GM23338 (cell line): ENCODE data around the gene UBA3. TPM values are rescaled to one million over a fixed set of nuclear protein-coding genes. Genes with fewer than 3 reads are reported as not detected.
A peak's percentile ranks its signal among the peaks of the same experiment; 100 is the strongest.

ENCODE experiments used
- ATAC-seq: fragments of 200-7000 bp; cut with Tn5 transposase; 3 replicates; pipeline ENCODE4 v1.9.1; 2020
- DNase-seq: peaks from one replicate; pipeline ENCODE4 v3.0.0-alpha.2; 2015; ENCODE audit warnings: low spot score
- H2AFZ ChIP-seq: fragments of 200-600 bp; sonication (generic); 2 replicates; pipeline ENCODE4 v1.8.0; 2016; ENCODE audit warnings: antibody characterized with exemption, mild to moderate bottlenecking, moderate library complexity
- H3F3A ChIP-seq: fragments of 200-600 bp; sonication (generic); replicated peaks from 2 replicates; pipeline ENCODE4 v1.8.0; 2017; ENCODE audit warnings: antibody characterized with exemption, mixed run types, low read depth
- H3K27ac ChIP-seq: fragments of 200-600 bp; sonication (generic); 2 replicates; pipeline ENCODE4 v1.6.1; 2016; ENCODE audit warnings: low read depth
- H3K27me3 ChIP-seq: fragments of 200-600 bp; sonication (generic); 2 replicates; pipeline ENCODE4 v1.8.0; 2016; ENCODE audit warnings: mild to moderate bottlenecking, mixed run types, moderate library complexity; ENCODE audit not compliant: insufficient read depth
- H3K36me3 ChIP-seq: fragments of 200-600 bp; sonication (generic); 2 replicates; pipeline ENCODE4 v1.8.0; 2016; ENCODE audit warnings: mild to moderate bottlenecking; ENCODE audit not compliant: insufficient read depth
- H3K4me1 ChIP-seq: fragments of 200-600 bp; sonication (generic); 2 replicates; pipeline ENCODE4 v1.8.0; 2016; ENCODE audit warnings: mild to moderate bottlenecking, moderate library complexity; ENCODE audit not compliant: insufficient read depth
- H3K4me2 ChIP-seq: fragments of 200-600 bp; sonication (generic); 2 replicates; pipeline ENCODE4 v1.7.1; 2017; ENCODE audit warnings: mixed run types
- H3K4me3 ChIP-seq: fragments of 200-600 bp; sonication (generic); 2 replicates; pipeline ENCODE4 v1.6.1; 2016; ENCODE audit warnings: mixed run types
- H3K79me2 ChIP-seq: fragments of 200-600 bp; sonication (generic); replicated peaks from 2 replicates; pipeline ENCODE4 v1.8.0; 2017; ENCODE audit warnings: mild to moderate bottlenecking; ENCODE audit not compliant: insufficient read depth
- H3K9me2 ChIP-seq: fragments of 200-600 bp; sonication (generic); 2 replicates; pipeline ENCODE4 v1.8.0; 2017; ENCODE audit not compliant: insufficient read depth
- H4K20me1 ChIP-seq: fragments of 200-600 bp; sonication (generic); replicated peaks from 2 replicates; pipeline ENCODE4 v1.8.0; 2017; ENCODE audit warnings: mild to moderate bottlenecking; ENCODE audit not compliant: insufficient read depth
- H3K27ac Mint-ChIP-seq: 2 replicates; pipeline ENCODE4 v1.8.0; 2020; ENCODE audit warnings: inconsistent platforms, mild to moderate bottlenecking, moderate library complexity, mixed read lengths
- H3K27me3 Mint-ChIP-seq: 3 replicates; pipeline ENCODE4 v1.8.0; 2022; ENCODE audit warnings: low read depth, mild to moderate bottlenecking, moderate library complexity, mixed read lengths, inconsistent platforms; ENCODE audit not compliant: insufficient read depth, poor library complexity
- H3K36me3 Mint-ChIP-seq: 3 replicates; pipeline ENCODE4 v1.8.0; 2021; ENCODE audit warnings: low read depth, mild to moderate bottlenecking, inconsistent platforms, moderate library complexity, mixed read lengths
- H3K4me1 Mint-ChIP-seq: 3 replicates; pipeline ENCODE4 v1.8.0; 2020; ENCODE audit warnings: mild to moderate bottlenecking, inconsistent platforms, mixed read lengths
- H3K4me3 Mint-ChIP-seq: 3 replicates; pipeline ENCODE4 v1.8.0; 2021; ENCODE audit warnings: moderate library complexity, mild to moderate bottlenecking, inconsistent platforms, mixed read lengths
- H3K9me3 Mint-ChIP-seq: 3 replicates; pipeline ENCODE4 v1.8.0; 2020; ENCODE audit warnings: moderate library complexity, mild to moderate bottlenecking, inconsistent platforms, mixed read lengths
- CREB1 ChIP-seq: fragments of 250-450 bp; sonication (Bioruptor Pico); IDR thresholded peaks from 2 replicates; pipeline ENCODE4 v1.5.0; 2020; ENCODE audit warnings: low read depth, mild to moderate bottlenecking, moderate library complexity
- ETS1 ChIP-seq: IDR thresholded peaks from 2 replicates; pipeline ENCODE4 v1.6.1; 2016; ENCODE audit warnings: antibody characterized with exemption
- EZH2 ChIP-seq: fragments of 200-600 bp; sonication (generic); IDR thresholded peaks from one replicate; pipeline ENCODE4 v1.8.0; 2017; ENCODE audit warnings: antibody characterized with exemption, mild to moderate bottlenecking, low read depth; ENCODE audit not compliant: unreplicated experiment
- EZH2phosphoT487 ChIP-seq: fragments of 200-600 bp; sonication (generic); IDR thresholded peaks from one replicate; pipeline ENCODE4 v1.8.1; 2018; ENCODE audit warnings: antibody characterized with exemption; ENCODE audit not compliant: unreplicated experiment
- JUNB ChIP-seq: IDR thresholded peaks from one replicate; pipeline ENCODE4 v1.6.1; 2016; ENCODE audit warnings: antibody characterized with exemption; ENCODE audit not compliant: unreplicated experiment
- NANOG ChIP-seq: IDR thresholded peaks from 2 replicates; pipeline ENCODE4 v1.6.1; 2016; ENCODE audit warnings: antibody characterized with exemption, borderline replicate concordance
- POLR2AphosphoS5 ChIP-seq: IDR thresholded peaks from 2 replicates; pipeline ENCODE4 v1.6.1; 2016; ENCODE audit warnings: antibody characterized with exemption, low read depth
- REST ChIP-seq: IDR thresholded peaks from one replicate; pipeline ENCODE4 v1.6.1; 2018; ENCODE audit warnings: antibody characterized with exemption; ENCODE audit not compliant: unreplicated experiment
- STAT1 ChIP-seq: IDR thresholded peaks from one replicate; pipeline ENCODE4 v1.6.1; 2016; ENCODE audit warnings: antibody characterized with exemption; ENCODE audit not compliant: unreplicated experiment
- ZNF114 ChIP-seq: fragments of 250-450 bp; sonication (Bioruptor Pico); IDR thresholded peaks from 2 replicates; pipeline ENCODE4 v1.5.0; 2020; ENCODE audit warnings: mild to moderate bottlenecking, moderate library complexity
- ZNF331 ChIP-seq: fragments of 250-450 bp; sonication (Bioruptor Pico); IDR thresholded peaks from 2 replicates; pipeline ENCODE4 v1.5.0; 2020; ENCODE audit warnings: low read depth, mild to moderate bottlenecking, moderate library complexity
- ZNF462 ChIP-seq: fragments of 250-450 bp; sonication (Bioruptor Pico); IDR thresholded peaks from 2 replicates; pipeline ENCODE4 v1.5.0; 2020; ENCODE audit warnings: mild to moderate bottlenecking, moderate library complexity
- polyA plus RNA-seq: library from polyadenylated mRNA; unstranded; fragments of >200 nt; fragmentation: Nextera tagmentation; extraction: Ambion mirVana; gene quantifications from 2 replicates; pipeline ENCODE4 v1.2.1, GENCODE V29; 2016
- total RNA-seq: library from RNA; depleted of rRNA; stranded (reverse); fragments of >200 nt; shearing (Covaris generic); gene quantifications from 2 replicates; pipeline ENCODE4 v1.2.3, GENCODE V29; 2014
- TF ChIP-seq, protein P1 (sequence below), 2 experiments: fragments of 200-600 bp in 1 of 2; sonication (generic) in 1 of 2; conservative IDR thresholded peaks; 2 replicates each; pipeline versions ENCODE4 v1.5.1 to v1.6.1; 2016 to 2017; ENCODE audit warnings: antibody characterized with exemption in 2 of 2, low read depth in 2 of 2, mild to moderate bottlenecking in 2 of 2, moderate library complexity in 1 of 2

Gene UBA3
- total and polyA plus RNA-seq, 2 experiments from 2014 or later: 53.2 to 85.3 TPM

DNA sequence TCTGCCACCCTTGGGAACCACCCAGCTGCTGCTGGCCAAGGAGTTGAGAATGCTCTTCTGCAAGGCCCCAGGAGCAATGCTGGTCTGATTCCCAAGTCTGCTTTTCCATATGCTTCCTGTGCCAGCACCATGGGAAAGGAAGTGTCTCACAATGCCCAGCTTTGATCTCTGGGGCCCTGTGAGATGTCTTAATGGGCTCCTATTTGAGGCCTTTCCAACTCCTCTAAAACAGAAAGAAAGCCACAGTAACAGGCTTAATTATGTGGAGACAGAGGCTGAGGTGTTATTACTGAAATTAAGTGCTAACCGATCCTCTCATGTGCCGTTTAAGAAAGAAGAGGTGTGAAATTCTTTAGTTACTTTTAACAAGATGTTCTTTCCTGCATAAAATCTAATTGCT lies 71.2 kb downstream of the UBA3 start:
- Histone ChIP-seq H3K4me3 (no peak overlapping the region), H3K36me3 (peaks cover 9% of the 10 kb centered on the region; the same call in 1 of the 2 replicates), H3K9me2 (no peaks in the 10 kb centered on the region), H2AFZ (no peak overlapping the region), H3K4me1 (peaks cover 38% of the 10 kb centered on the region), H3K79me2 (no peaks in the 10 kb centered on the region), H4K20me1 (no peaks in the 10 kb centered on the region), H3K27ac (peak overlapping the region; percentile 81), H3F3A (no peaks in the 10 kb centered on the region), H3K27me3 (no peaks in the 10 kb centered on the region), H3K4me2 (peak overlapping the region; percentile 5)
- Mint-ChIP-seq H3K4me1 (peaks cover 51% of the 10 kb centered on the region), H3K27me3 (peaks cover 9% of the 10 kb centered on the region), H3K27ac (peak overlapping the region; percentile 89), H3K4me3 (peak overlapping the region; percentile 36; the same call in 2 of the 3 replicates), H3K9me3 (no peaks in the 10 kb centered on the region), H3K36me3 (peaks cover 45% of the 10 kb centered on the region)
- DNase-seq: peak; percentile 60
- peak; percentile 2; the same call in 2 of the 3 replicates for ATAC-seq
- TF ChIP-seq EZH2: no peak
- TF ChIP-seq ZNF114 (CRISPR knock-in tag): peak; percentile 85; the same call in 1 of the 2 replicates
- peak; percentile 49; the same call in 1 of the 2 replicates for TF ChIP-seq NANOG
- TF ChIP-seq REST: no peak
- no peak for TF ChIP-seq EZH2phosphoT487
- peak; percentile 96 for TF ChIP-seq ZNF462 (CRISPR knock-in tag)
- no peak for TF ChIP-seq CREB1
- TF ChIP-seq, protein P1, sequence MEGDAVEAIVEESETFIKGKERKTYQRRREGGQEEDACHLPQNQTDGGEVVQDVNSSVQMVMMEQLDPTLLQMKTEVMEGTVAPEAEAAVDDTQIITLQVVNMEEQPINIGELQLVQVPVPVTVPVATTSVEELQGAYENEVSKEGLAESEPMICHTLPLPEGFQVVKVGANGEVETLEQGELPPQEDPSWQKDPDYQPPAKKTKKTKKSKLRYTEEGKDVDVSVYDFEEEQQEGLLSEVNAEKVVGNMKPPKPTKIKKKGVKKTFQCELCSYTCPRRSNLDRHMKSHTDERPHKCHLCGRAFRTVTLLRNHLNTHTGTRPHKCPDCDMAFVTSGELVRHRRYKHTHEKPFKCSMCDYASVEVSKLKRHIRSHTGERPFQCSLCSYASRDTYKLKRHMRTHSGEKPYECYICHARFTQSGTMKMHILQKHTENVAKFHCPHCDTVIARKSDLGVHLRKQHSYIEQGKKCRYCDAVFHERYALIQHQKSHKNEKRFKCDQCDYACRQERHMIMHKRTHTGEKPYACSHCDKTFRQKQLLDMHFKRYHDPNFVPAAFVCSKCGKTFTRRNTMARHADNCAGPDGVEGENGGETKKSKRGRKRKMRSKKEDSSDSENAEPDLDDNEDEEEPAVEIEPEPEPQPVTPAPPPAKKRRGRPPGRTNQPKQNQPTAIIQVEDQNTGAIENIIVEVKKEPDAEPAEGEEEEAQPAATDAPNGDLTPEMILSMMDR (conservative IDR thresholded peaks at IDR 0.05; ENCODE audit: low read depth in 2 of 2): 0 out of 4 replicates have a peak, but pooled peaks of 1 of the 2 experiments have one; percentile 0
- no peak for TF ChIP-seq JUNB
- no peak for TF ChIP-seq ETS1
- no peak for TF ChIP-seq STAT1
- TF ChIP-seq ZNF331 (CRISPR knock-in tag): no peak
- no peak for TF ChIP-seq POLR2AphosphoS5
